NCI-H69 (cell line): ENCODE results near the gene ADAMTSL1.

ENCODE experiments used
- DNase-seq: peaks from one replicate; lab custom pipeline; 2025; lab: John Stamatoyannopoulos, UW

The ADAMTSL1 gene

GRCh38 chr9:18564018-18564880 lies 90.3 kb downstream of the ADAMTSL1 start:
- DNase-seq, result no peak

- DNase-seq, result no peak
Measured at GRCh38 chr9:18566121-18566520, 92.2 kb downstream of the ADAMTSL1 start.

GRCh38 chr9:18568973-18569372 lies 95.0 kb downstream of the ADAMTSL1 start:
- DNase-seq, result peak; percentile 85

GRCh38 chr9:18569941-18570630 lies 96.1 kb downstream of the ADAMTSL1 start:
- no peak for DNase-seq

GRCh38 chr9:18573021-18573556 lies 99.1 kb downstream of the ADAMTSL1 start:
- no peak for DNase-seq

- no peak for DNase-seq
Measured at GRCh38 chr9:18575686-18576085, 101.7 kb downstream of the ADAMTSL1 start.

GRCh38 chr9:18579536-18579935 lies 105.6 kb downstream of the ADAMTSL1 start:
- DNase-seq, result peak; percentile 56

GRCh38 chr9:18580151-18580550 lies 106.2 kb downstream of the ADAMTSL1 start:
- DNase-seq, result no peak

GRCh38 chr9:18585996-18586395 lies 112.0 kb downstream of the ADAMTSL1 start:
- no peak for DNase-seq

GRCh38 chr9:18588002-18588401 lies 114.0 kb downstream of the ADAMTSL1 start:
- DNase-seq, result no peak

GRCh38 chr9:18591261-18591660 lies 117.3 kb downstream of the ADAMTSL1 start:
- DNase-seq, result no peak

GRCh38 chr9:18594837-18595236 lies 120.9 kb downstream of the ADAMTSL1 start:
- no peak for DNase-seq

GRCh38 chr9:18595597-18595996 lies 121.6 kb downstream of the ADAMTSL1 start:
- DNase-seq, result no peak

- peak; percentile 58 for DNase-seq
Measured at GRCh38 chr9:18596920-18597319, 123.0 kb downstream of the ADAMTSL1 start.

GRCh38 chr9:18598969-18599368 lies 125.0 kb downstream of the ADAMTSL1 start:
- DNase-seq, result no peak

GRCh38 chr9:18601026-18601425 lies 127.1 kb downstream of the ADAMTSL1 start:
- DNase-seq, result no peak

GRCh38 chr9:18601956-18602355 lies 128.0 kb downstream of the ADAMTSL1 start:
- no peak for DNase-seq

- DNase-seq, result peak; percentile 36
Measured at GRCh38 chr9:18604767-18605730, 131.1 kb downstream of the ADAMTSL1 start.

GRCh38 chr9:18605766-18606180 lies 131.8 kb downstream of the ADAMTSL1 start:
- peak; percentile 62 for DNase-seq

GRCh38 chr9:18606281-18606680 lies 132.3 kb downstream of the ADAMTSL1 start:
- peak; percentile 76 for DNase-seq

GRCh38 chr9:18606846-18607245 lies 132.9 kb downstream of the ADAMTSL1 start:
- DNase-seq, result peak; percentile 96

GRCh38 chr9:18608371-18608770 lies 134.4 kb downstream of the ADAMTSL1 start:
- peak; percentile 34 for DNase-seq
